GM23248 (cell line): ENCODE measurements around the gene RMDN3. TPM values are rescaled to one million over a fixed set of nuclear protein-coding genes. Genes with fewer than 3 reads are reported as not detected.

Experiments used
- DNase-seq: peaks from one replicate; pipeline ENCODE4 v3.0.0-alpha.2; 2015
- H2AFZ ChIP-seq: fragments of 200-600 bp; sonication (generic); 2 replicates; pipeline ENCODE4 v1.6.1; 2016; ENCODE audit warnings: antibody characterized with exemption
- H3F3A ChIP-seq: fragments of 200-600 bp; sonication (generic); 2 replicates; pipeline ENCODE4 v1.6.1; 2016; ENCODE audit warnings: mild to moderate bottlenecking, antibody characterized with exemption, mixed run types; ENCODE audit not compliant: insufficient read depth
- H3K27ac ChIP-seq: fragments of 200-600 bp; sonication (generic); 2 replicates; pipeline ENCODE4 v1.5.1; 2016; ENCODE audit warnings: mild to moderate bottlenecking
- H3K27me3 ChIP-seq: fragments of 200-600 bp; sonication (generic); replicated peaks from 2 replicates; pipeline ENCODE4 v1.6.1; 2016; ENCODE audit warnings: mild to moderate bottlenecking; ENCODE audit not compliant: insufficient read depth
- H3K36me3 ChIP-seq: fragments of 200-600 bp; sonication (generic); 2 replicates; pipeline ENCODE4 v1.6.1; 2016; ENCODE audit warnings: low read depth, mild to moderate bottlenecking
- H3K4me1 ChIP-seq: fragments of 200-600 bp; sonication (generic); 2 replicates; pipeline ENCODE4 v1.6.1; 2016; ENCODE audit warnings: mild to moderate bottlenecking; ENCODE audit not compliant: insufficient read depth
- H3K4me2 ChIP-seq: fragments of 200-600 bp; sonication (generic); one replicate; pipeline ENCODE4 v1.6.1; 2016; ENCODE audit warnings: mild to moderate bottlenecking; ENCODE audit not compliant: unreplicated experiment
- H3K4me3 ChIP-seq: fragments of 200-600 bp; sonication (generic); 2 replicates; pipeline ENCODE4 v1.5.1; 2016; ENCODE audit warnings: mild to moderate bottlenecking
- H3K79me2 ChIP-seq: fragments of 200-600 bp; sonication (generic); 2 replicates; pipeline ENCODE4 v1.6.1; 2016; ENCODE audit warnings: mild to moderate bottlenecking; ENCODE audit not compliant: insufficient read depth
- H3K9ac ChIP-seq: fragments of 200-600 bp; sonication (generic); 2 replicates; pipeline ENCODE4 v1.6.1; 2016; ENCODE audit warnings: mild to moderate bottlenecking
- H3K9me2 ChIP-seq: fragments of 200-600 bp; sonication (generic); 2 replicates; pipeline ENCODE4 v1.6.1; 2016; ENCODE audit warnings: mixed run types, mild to moderate bottlenecking, moderate library complexity; ENCODE audit not compliant: insufficient read depth
- H3K9me3 ChIP-seq: fragments of 200-600 bp; sonication (generic); one replicate; pipeline ENCODE4 v1.6.1; 2017; ENCODE audit warnings: low read depth
- H4K20me1 ChIP-seq: fragments of 200-600 bp; sonication (generic); 2 replicates; pipeline ENCODE4 v1.6.0; 2016; ENCODE audit not compliant: insufficient read depth
- EZH2 ChIP-seq: fragments of 200-600 bp; sonication (generic); IDR thresholded peaks from 2 replicates; pipeline ENCODE4 v1.6.1; 2018; ENCODE audit warnings: antibody characterized with exemption, mild to moderate bottlenecking; ENCODE audit not compliant: insufficient read depth, poor library complexity, severe bottlenecking
- EZH2phosphoT487 ChIP-seq: fragments of 200-600 bp; sonication (generic); IDR thresholded peaks from 2 replicates; pipeline ENCODE4 v1.6.1; 2018; ENCODE audit warnings: antibody characterized with exemption, moderate library complexity, mild to moderate bottlenecking, low read depth; ENCODE audit not compliant: insufficient read depth
- WGBS, 2 experiments: methylation state at CpG; one replicate each; pipeline ENCODE4 v1.1.6; 2015 to 2017; ENCODE audit warnings: low lambda C conversion rate in 2 of 2, low coverage in 1 of 2; ENCODE audit errors: missing lambda C conversion rate in 2 of 2; 5-methylcytosine and 5-hydroxymethylcytosine counted together
- in situ Hi-C: fragments of 300-500 bp; cut with MboI; formaldehyde crosslinking; loops from 2 replicates; pipeline ENCODE4 v1.15.0; 2020
- polyA plus RNA-seq: library from polyadenylated mRNA; unstranded; fragments of >200 nt; fragmentation: Nextera tagmentation; extraction: Ambion mirVana; gene quantifications from 2 replicates; pipeline ENCODE4 v1.2.1, GENCODE V29; 2016
- total RNA-seq: library from RNA; depleted of rRNA; stranded (reverse); fragments of >200 nt; shearing (Covaris generic); gene quantifications from 2 replicates; pipeline ENCODE4 v1.2.3, GENCODE V29; 2014

RMDN3 gene
- total and polyA plus RNA-seq, 2 experiments from 2014 or later = 25.9 to 41.4 TPM

DNA sequence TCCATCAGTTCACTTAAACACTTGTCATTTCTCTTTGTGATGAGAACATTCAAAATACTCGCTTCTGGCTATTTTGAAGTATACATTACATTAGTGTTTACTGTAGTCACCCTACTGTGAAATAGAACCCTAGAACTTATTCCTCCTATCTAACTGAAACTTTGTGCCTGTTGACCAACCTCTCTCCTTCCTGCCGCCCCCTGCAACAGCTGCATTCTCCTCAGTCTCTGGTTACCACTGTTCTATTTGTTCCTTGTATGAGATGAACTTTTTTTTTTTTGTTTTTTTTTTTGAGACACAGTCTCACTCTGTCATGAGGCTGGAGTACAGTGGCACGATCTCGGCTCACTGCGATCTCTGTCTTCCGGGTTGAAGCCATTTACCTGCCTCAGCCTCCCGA is 57.1 kb downstream of the RMDN3 start:
- 91 to 96% methylated on average over 6 to 7 of the region's 7 CpGs for WGBS, 2 experiments
- no peaks in the 10 kb centered on the region for H3K27me3 ChIP-seq
- 0 out of 2 replicates have a peak, but pooled peaks cover 4% of the 10 kb centered on the region for H3K4me1 ChIP-seq
- no peak for DNase-seq
- H3K4me2 ChIP-seq = no peak overlapping the region
- H2AFZ ChIP-seq = no peak overlapping the region
- H3F3A ChIP-seq = peaks cover 12% of the 10 kb centered on the region; the same call in 1 of the 2 replicates
- in situ Hi-C loops = no loop called here
- TF ChIP-seq EZH2phosphoT487 = no peak
- no peak for TF ChIP-seq EZH2
- peaks cover 32% of the 10 kb centered on the region for H3K79me2 ChIP-seq
- no peaks in the 10 kb centered on the region for H3K9me3 ChIP-seq
- H3K36me3 ChIP-seq = no peaks in the 10 kb centered on the region
- no peak overlapping the region for H3K27ac ChIP-seq
- no peaks in the 10 kb centered on the region for H3K9me2 ChIP-seq
- no peak overlapping the region for H3K4me3 ChIP-seq
- H3K9ac ChIP-seq = no peak overlapping the region
- H4K20me1 ChIP-seq = no peaks in the 10 kb centered on the region

GRCh38 chr15:40696228-40696627 is 58.8 kb downstream of the RMDN3 start:
- in situ Hi-C loops = no loop called here
- WGBS, 2 experiments = 79 to 88% methylated on average over 11 of the region's 11 CpGs
- peak overlapping the region; percentile 57 for H3K4me2 ChIP-seq
- peak overlapping the region; percentile 85 for H3K9ac ChIP-seq
- H3K4me3 ChIP-seq = peak overlapping the region; percentile 88
- H3K9me3 ChIP-seq = no peaks in the 10 kb centered on the region
- H3F3A ChIP-seq = peaks cover 12% of the 10 kb centered on the region; the same call in 1 of the 2 replicates
- H3K79me2 ChIP-seq = peaks cover 32% of the 10 kb centered on the region
- 0 out of 2 replicates have a peak, but pooled peaks cover 4% of the 10 kb centered on the region for H3K4me1 ChIP-seq
- no peaks in the 10 kb centered on the region for H3K9me2 ChIP-seq
- H3K36me3 ChIP-seq = no peaks in the 10 kb centered on the region
- no peaks in the 10 kb centered on the region for H3K27me3 ChIP-seq
- TF ChIP-seq EZH2 (no peak), EZH2phosphoT487 (no peak)
- H3K27ac ChIP-seq = peak overlapping the region; percentile 83; the same call in 1 of the 2 replicates
- DNase-seq = peak; percentile 2
- H2AFZ ChIP-seq = peak overlapping the region; percentile 90
- H4K20me1 ChIP-seq = no peaks in the 10 kb centered on the region

- TF ChIP-seq EZH2phosphoT487 (no peak), EZH2 (no peak)
- Histone ChIP-seq H3K36me3 (no peaks in the 10 kb centered on the region), H4K20me1 (no peaks in the 10 kb centered on the region), H3K27ac (peak overlapping the region; percentile 83), H3K4me2 (peak overlapping the region; percentile 57), H3K9me2 (no peaks in the 10 kb centered on the region), H2AFZ (peak overlapping the region; percentile 90), H3K79me2 (peaks cover 32% of the 10 kb centered on the region), H3K9me3 (no peaks in the 10 kb centered on the region), H3K4me3 (peak overlapping the region; percentile 88), H3K4me1 (0 out of 2 replicates have a peak, but pooled peaks cover 4% of the 10 kb centered on the region), H3K27me3 (no peaks in the 10 kb centered on the region), H3K9ac (peak overlapping the region; percentile 85), H3F3A (peaks cover 12% of the 10 kb centered on the region; the same call in 1 of the 2 replicates)
- 0 to 1% methylated on average over 23 to 24 of the region's 24 CpGs for WGBS, 2 experiments
- peak; percentile 63 for DNase-seq
- in situ Hi-C loops = no loop called here
Observed at GRCh38 chr15:40695469-40695890, 59.6 kb downstream of the RMDN3 start.

DNA sequence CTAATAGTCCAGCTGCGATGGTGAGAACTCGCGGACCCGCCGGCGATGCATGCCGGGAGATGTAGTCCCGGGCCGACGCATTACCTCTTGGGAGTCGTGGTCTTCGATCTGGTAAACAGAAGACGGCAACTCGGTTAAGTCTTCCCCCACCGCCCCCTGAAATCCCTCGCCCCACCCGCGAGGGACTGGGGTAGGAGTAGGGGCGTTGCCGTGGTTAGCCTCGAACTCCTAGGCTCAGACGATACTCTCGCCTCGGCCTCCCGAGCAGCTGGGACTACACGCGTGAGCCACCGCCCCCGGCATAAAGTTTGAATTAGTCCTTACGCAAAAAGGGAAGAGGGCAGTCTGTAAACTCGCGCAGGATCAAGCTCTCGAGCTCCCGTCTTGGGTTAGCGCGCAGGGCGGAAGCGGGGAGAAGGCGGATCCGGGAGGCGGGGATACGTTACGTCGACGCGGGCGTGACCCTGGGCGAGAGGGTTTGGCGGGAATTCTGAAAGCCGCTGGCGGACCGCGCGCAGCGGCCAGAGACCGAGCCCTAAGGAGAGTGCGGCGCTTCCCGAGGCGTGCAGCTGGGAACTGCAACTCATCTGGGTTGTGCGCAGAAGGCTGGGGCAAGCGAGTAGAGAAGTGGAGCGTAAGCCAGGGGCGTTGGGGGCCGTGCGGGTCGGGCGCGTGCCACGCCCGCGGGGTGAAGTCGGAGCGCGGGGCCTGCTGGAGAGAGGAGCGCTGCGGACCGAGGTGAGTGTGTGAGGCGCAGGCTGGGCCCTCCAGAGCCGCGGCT is 60.2 kb downstream of the RMDN3 start, which contains the start of gene RAD51:
Gene RAD51, plus strand, starts transcription at position 487 of the 781 bp plus-strand sequence. CDS start 3,585 bp downstream, outside the sequence.
- Histone ChIP-seq H3K9ac (peak within 1 kb of the TSS; percentile 85), H3K4me2 (peak within 1 kb of the TSS; percentile 81), H4K20me1 (no peaks in the 10 kb centered on the region), H3K9me3 (no peaks in the 10 kb centered on the region), H2AFZ (peak within 1 kb of the TSS; percentile 90), H3K4me1 (0 out of 2 replicates have a peak, but pooled peaks cover 4% of the 10 kb centered on the region), H3K4me3 (peak within 1 kb of the TSS; percentile 88), H3K79me2 (peaks cover 32% of the 10 kb centered on the region), H3K27me3 (no peaks in the 10 kb centered on the region), H3K9me2 (no peaks in the 10 kb centered on the region), H3K36me3 (no peaks in the 10 kb centered on the region), H3K27ac (peak within 1 kb of the TSS; percentile 83), H3F3A (peaks cover 12% of the 10 kb centered on the region; the same call in 1 of the 2 replicates)
- in situ Hi-C loops = no loop called here
- WGBS, 2 experiments = 1% methylated on average over 66 to 75 of the region's 81 CpGs
- no peak for TF ChIP-seq EZH2
- TF ChIP-seq EZH2phosphoT487 = no peak
- peak; percentile 99 for DNase-seq
